ENCODE data around the gene PRKCA.

Gene PRKCA

DNA sequence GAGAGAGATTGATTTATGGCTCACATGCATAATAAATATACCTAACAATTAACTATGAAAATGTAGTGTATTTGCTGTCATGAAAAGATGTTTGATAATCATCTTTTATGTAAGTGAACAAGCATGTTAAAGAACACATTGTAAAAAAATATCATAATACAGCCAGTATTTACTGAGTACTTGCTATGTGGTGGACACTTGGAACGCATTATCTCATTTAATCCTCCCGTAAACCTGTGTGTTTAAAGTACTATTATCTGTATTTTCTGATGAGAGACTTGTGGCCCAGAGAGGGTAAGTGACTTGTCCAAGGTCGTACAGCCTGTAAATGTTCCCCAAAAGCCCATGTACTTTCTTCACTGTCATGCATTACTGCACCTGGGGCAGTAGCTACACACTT, 70.7 kb downstream of the PRKCA start:
- H3K27ac ChIP-seq, result no peak overlapping the region
- no peak overlapping the region for H3K4me3 ChIP-seq (ENCODE audit: low read depth, low read length)
- no peak for DNase-seq
- TF ChIP-seq, protein P1, sequence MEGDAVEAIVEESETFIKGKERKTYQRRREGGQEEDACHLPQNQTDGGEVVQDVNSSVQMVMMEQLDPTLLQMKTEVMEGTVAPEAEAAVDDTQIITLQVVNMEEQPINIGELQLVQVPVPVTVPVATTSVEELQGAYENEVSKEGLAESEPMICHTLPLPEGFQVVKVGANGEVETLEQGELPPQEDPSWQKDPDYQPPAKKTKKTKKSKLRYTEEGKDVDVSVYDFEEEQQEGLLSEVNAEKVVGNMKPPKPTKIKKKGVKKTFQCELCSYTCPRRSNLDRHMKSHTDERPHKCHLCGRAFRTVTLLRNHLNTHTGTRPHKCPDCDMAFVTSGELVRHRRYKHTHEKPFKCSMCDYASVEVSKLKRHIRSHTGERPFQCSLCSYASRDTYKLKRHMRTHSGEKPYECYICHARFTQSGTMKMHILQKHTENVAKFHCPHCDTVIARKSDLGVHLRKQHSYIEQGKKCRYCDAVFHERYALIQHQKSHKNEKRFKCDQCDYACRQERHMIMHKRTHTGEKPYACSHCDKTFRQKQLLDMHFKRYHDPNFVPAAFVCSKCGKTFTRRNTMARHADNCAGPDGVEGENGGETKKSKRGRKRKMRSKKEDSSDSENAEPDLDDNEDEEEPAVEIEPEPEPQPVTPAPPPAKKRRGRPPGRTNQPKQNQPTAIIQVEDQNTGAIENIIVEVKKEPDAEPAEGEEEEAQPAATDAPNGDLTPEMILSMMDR (IDR thresholded peaks at IDR 0.05; ENCODE audit: low read depth, low read length, missing control alignments), result no peak
- in situ Hi-C loops (cut with HindIII; ENCODE audit: low pct_ligation_motif_present, low sequenced_read_pairs), result no loop called here
- H3K27me3 ChIP-seq (replicated peaks), result no peaks in the 10 kb centered on the region
- no peaks in the 10 kb centered on the region for H3K36me3 ChIP-seq (replicated peaks)

DNA sequence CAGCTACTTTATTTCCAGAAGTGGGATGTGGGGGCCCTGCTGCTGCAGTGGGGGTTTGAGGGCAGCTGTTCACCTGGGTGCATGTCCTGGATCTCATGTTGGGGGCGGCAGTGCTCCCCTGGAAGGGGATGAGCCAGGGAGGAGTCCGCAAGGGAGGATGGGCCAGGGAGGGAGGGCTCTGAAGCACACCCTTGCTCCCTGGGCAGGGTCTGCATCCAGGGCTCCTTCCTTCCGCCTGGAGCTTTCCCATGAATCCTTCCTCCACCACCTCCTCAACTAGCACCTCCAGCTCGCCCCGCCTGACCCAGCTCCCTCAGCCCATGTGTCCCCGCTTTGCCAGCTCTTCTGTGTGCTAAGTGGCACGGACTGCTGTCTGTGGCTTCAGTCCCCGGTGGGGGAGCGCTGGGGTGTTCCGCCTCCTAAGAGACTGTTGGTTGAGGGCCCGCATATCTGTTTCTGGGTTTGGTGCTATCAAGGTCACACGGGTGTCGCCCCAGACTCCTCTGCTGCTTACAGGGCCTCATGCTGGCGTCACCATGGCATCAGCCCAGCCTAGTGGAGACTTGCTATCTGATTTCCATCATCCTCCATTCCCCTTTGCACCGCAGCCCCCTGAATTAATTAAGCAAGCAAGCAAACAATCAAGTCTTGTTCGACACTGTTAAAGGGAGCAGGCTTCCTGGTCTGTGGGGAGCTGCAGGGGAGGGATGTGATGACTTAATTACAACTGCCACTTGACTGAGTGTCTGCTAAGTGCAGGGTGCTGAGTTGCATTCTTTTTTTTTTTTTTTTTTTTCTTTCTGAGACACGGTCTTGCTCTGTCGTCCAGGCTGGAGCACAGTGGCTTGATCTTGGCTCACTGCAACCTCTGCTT, 71.8 kb downstream of the PRKCA start:
- in situ Hi-C loops (cut with HindIII; ENCODE audit: low pct_ligation_motif_present, low sequenced_read_pairs), result no loop called here
- H3K27me3 ChIP-seq (replicated peaks), result no peaks in the 10 kb centered on the region
- no peak overlapping the region for H3K27ac ChIP-seq
- TF ChIP-seq, protein P1 (IDR thresholded peaks at IDR 0.05; ENCODE audit: low read depth, low read length, missing control alignments), result no peak
- H3K36me3 ChIP-seq (replicated peaks), result no peaks in the 10 kb centered on the region
- DNase-seq, result no peak
- no peak overlapping the region for H3K4me3 ChIP-seq (ENCODE audit: low read depth, low read length)

DNA sequence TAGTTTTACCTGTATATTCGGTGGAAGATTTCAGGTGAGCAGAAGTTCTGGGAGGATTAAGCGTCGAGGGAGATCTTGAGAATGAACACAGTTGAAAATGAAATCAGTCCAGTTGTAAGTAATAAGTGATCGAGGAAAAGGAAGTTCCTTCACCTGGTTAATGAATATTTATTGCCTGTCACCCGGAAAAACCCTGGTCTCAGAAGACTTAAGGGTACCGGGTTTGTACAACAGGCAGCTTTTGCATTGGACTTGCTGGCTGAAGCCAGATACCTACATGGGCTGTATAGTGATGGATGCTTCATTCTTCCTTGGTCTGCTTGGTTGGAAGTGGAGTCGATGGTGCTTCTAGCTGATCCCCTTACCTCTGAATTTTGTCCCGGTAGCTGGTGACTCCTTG, 72.7 kb downstream of the PRKCA start:
- no peak for DNase-seq
- Histone ChIP-seq H3K36me3 (replicated peaks) (no peaks in the 10 kb centered on the region), H3K27me3 (replicated peaks) (no peaks in the 10 kb centered on the region), H3K4me3 (ENCODE audit: low read depth, low read length) (no peak overlapping the region), H3K27ac (no peak overlapping the region)
- TF ChIP-seq, protein P1 (IDR thresholded peaks at IDR 0.05; ENCODE audit: low read depth, low read length, missing control alignments), result no peak
- in situ Hi-C loops (cut with HindIII; ENCODE audit: low pct_ligation_motif_present, low sequenced_read_pairs), result no loop called here

DNA sequence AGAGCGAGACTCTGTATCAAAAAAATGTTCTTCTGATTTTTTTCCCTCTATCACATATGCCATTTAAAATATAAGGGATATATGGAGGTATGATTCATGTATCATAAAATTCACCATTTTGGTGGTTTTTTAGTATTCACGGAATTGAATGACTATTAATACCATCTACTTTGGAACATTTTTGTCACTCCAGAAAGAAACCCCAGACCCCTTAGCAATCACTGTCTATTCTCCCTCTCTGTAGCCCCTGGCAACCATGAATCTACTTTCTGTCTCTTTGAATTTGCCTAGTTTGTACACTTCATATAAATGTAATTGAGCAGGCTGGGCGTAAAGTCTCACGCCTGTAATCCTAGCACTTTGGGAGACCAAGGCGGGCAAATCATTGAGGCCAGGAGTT, 75.9 kb downstream of the PRKCA start:
- Histone ChIP-seq H3K27me3 (replicated peaks) (no peaks in the 10 kb centered on the region), H3K36me3 (replicated peaks) (no peaks in the 10 kb centered on the region), H3K27ac (peak overlapping the region; percentile 60), H3K4me3 (ENCODE audit: low read depth, low read length) (no peak overlapping the region)
- TF ChIP-seq, protein P1 (IDR thresholded peaks at IDR 0.05; ENCODE audit: low read depth, low read length, missing control alignments), result no peak
- DNase-seq, result peak; percentile 49
- in situ Hi-C loops (cut with HindIII; ENCODE audit: low pct_ligation_motif_present, low sequenced_read_pairs), result no loop called here

DNA sequence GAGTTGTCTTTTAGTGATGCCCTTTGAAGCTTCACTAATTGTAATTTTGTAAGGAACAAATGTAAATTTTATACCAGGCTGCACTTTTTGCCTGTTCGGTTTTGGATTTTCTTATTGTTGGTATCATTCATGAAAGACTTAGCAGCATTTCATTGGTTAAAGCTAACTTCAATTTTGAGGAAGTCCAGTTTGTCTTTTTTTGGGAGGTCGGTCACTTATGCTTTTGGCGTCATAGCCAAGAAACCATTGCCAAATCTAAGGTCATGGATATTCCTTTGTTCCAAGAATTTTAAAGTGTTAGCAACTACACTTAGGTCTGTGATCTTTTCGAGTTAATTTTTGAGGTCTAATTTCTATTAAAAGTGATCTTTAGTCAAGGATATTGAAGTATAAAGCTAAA, 77.1 kb downstream of the PRKCA start:
- Histone ChIP-seq H3K27ac (no peak overlapping the region), H3K36me3 (replicated peaks) (no peaks in the 10 kb centered on the region), H3K27me3 (replicated peaks) (no peaks in the 10 kb centered on the region), H3K4me3 (ENCODE audit: low read depth, low read length) (no peak overlapping the region)
- TF ChIP-seq, protein P1 (IDR thresholded peaks at IDR 0.05; ENCODE audit: low read depth, low read length, missing control alignments), result no peak
- in situ Hi-C loops (cut with HindIII; ENCODE audit: low pct_ligation_motif_present, low sequenced_read_pairs), result no loop called here
- no peak for DNase-seq

DNA sequence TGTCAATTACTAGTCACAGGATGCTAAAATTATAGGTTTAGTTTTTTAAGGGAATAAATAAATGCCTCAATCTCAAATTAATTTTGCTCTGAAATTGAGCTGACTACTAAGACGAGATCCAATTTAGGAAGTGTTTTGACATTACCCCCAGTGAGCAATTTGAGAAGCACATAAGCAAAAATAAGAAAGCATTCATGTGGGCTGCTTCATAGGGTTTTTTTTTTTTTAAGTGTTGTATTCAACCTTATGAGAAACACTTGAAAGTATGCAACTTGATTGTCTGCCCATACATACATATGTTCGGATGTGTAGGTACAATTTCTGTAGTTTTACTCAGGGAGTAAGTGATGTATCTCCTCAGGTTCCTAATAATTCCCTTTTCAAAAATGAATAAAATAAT, 77.6 kb downstream of the PRKCA start:
- DNase-seq, result no peak
- TF ChIP-seq, protein P1 (IDR thresholded peaks at IDR 0.05; ENCODE audit: low read depth, low read length, missing control alignments), result no peak
- in situ Hi-C loops (cut with HindIII; ENCODE audit: low pct_ligation_motif_present, low sequenced_read_pairs), result no loop called here
- Histone ChIP-seq H3K36me3 (replicated peaks) (no peaks in the 10 kb centered on the region), H3K4me3 (ENCODE audit: low read depth, low read length) (no peak overlapping the region), H3K27ac (no peak overlapping the region), H3K27me3 (replicated peaks) (no peaks in the 10 kb centered on the region)

Measured in brain microvascular endothelial cell (primary cell).